GM12864 (cell line): ENCODE results near the gene EZR.
"Not testable (repeated sequence)": the region's sequence is repeated elsewhere in the genome, so short reads cannot be mapped to it uniquely, and the experiment has no call there.

Experiments
- DNase-seq: peaks from one replicate; pipeline ENCODE4 v3.0.0-alpha.2; 2011; ENCODE audit warnings: low read depth
- H3K4me3 ChIP-seq: 2 replicates; pipeline ENCODE4 v1.5.1; 2011; ENCODE audit warnings: mild to moderate bottlenecking, low read depth, low read length, control low read depth
- TF ChIP-seq, protein P1 (sequence below): IDR thresholded peaks from 2 replicates; pipeline ENCODE4 v1.5.1; 2011; ENCODE audit warnings: low read depth, mild to moderate bottlenecking, moderate library complexity, low read length, control low read depth, inconsistent platforms; ENCODE audit errors: missing control alignments

The EZR gene

DNA sequence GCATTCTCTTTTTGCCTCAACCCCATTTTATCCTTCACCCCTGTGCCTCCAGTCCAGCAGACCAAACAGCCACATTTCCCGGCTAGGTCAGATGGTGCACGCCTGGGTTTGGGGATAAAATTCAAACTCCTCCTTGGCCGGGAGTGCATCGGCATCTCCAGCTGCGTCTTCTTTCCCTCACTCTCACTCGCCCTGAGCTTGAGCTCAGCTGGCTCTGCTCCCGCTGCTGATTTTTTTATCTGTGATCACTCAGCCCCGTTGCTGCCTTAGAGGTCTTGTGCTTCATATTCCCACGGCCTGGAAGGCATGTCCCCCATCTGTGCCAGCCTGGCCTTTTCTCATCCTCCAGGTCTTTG lies 6.8 kb upstream of the EZR start:
- TF ChIP-seq, protein P1, sequence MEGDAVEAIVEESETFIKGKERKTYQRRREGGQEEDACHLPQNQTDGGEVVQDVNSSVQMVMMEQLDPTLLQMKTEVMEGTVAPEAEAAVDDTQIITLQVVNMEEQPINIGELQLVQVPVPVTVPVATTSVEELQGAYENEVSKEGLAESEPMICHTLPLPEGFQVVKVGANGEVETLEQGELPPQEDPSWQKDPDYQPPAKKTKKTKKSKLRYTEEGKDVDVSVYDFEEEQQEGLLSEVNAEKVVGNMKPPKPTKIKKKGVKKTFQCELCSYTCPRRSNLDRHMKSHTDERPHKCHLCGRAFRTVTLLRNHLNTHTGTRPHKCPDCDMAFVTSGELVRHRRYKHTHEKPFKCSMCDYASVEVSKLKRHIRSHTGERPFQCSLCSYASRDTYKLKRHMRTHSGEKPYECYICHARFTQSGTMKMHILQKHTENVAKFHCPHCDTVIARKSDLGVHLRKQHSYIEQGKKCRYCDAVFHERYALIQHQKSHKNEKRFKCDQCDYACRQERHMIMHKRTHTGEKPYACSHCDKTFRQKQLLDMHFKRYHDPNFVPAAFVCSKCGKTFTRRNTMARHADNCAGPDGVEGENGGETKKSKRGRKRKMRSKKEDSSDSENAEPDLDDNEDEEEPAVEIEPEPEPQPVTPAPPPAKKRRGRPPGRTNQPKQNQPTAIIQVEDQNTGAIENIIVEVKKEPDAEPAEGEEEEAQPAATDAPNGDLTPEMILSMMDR, result no peak

DNA sequence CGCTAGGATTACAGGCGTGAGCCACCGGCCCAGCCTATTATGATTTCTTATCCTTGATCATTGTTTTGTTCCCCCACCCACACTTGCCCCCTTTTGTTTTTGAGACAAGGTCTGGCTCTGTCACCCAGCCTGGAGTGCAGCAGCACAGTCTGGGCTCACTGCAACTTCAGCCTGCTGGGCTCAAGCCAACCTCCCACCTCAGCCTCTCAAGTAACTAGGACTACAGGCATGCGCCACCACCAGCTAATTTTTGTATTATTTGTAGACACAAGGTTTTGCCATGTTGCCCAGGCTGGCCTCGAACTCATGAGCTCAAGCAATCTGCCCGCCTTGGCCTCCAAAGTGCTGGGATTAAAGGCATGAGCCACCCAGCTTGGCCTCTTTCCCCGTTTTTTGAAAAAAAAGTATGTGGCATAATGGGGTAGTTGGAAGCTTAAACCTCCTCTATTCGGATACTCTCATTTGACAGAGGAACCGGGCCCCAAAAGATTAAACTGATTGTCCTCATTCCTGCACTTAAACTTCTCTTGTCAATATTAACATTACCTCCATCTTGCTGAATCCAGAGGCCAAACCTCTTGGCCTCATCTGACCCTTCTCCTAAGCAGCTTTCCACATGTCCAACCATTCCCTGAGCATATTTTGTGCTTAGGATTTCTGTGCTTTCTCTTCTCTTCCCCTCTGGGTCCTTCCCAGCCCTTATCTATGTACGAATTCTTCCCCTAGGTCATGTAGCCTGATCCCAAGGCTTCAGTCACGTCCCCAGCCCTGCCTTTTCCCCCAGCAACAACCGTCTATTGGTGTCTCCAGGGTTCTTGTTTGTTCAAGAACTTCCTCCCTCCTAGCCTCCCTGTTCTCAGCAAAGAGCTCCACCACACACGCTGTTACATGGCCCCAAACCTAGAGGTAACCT lies 6.1 kb upstream of the EZR start:
- TF ChIP-seq, protein P1, result no peak
- DNase-seq, result no peak

More for the DNA sequence above, 6.8 kb upstream of the EZR start:
- H3K4me3 ChIP-seq, result no peak overlapping the region
- no peak for DNase-seq

DNA sequence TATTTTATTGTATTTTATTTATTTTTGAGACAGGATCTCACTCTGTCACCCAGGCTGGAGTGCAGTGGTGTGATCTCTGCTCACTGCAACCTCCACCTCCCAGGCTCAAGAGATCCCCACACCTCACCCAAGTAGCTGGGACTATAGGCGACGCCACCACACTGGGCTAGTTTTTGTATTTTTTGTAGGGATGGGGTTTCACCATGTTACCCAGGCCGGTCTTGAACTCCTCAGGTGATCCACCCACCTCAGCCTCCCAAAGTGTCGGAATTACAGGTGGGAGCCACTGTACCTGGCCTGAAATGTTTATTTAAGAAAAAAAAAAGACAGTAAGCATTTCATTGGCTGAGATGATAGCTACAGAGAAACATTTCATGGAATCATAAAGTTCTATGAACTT lies 4.4 kb upstream of the EZR start:
- not testable (repeated sequence) for DNase-seq, H3K4me3 ChIP-seq

More for the DNA sequence above, 6.1 kb upstream of the EZR start:
- no peak overlapping the region for H3K4me3 ChIP-seq

DNA sequence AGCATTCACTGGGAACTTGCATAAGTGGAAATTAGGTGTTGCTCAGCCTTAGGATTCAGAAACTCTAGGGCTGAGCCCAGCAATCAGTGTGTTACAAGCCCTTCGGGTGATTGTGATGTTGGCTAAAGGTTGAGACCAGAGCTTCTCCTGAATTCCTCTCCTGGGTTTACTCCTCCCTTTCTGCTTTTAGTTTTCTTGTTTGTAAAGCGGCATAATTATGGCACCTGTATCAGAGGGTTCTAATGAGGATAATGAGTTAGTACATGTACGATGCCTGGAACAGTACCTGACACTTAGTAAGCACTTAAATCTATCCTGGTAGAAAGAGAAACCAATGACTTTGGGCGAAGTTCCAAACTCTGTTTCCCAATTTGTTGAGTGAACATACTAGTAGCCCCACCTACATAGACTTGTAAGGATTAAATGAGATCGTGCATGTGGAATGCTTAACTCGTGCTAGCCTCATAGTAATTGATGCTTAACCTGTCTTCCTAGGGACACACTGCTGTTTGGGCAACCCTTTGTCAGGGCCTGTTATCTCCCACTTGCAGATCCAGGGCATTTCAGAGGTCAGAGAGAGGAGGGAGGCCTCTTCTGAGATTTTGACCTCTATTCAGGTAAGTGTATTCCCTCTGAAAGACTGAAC lies 932 bp upstream of the EZR start:
- TF ChIP-seq, protein P1, result no peak
- DNase-seq, result no peak

DNA sequence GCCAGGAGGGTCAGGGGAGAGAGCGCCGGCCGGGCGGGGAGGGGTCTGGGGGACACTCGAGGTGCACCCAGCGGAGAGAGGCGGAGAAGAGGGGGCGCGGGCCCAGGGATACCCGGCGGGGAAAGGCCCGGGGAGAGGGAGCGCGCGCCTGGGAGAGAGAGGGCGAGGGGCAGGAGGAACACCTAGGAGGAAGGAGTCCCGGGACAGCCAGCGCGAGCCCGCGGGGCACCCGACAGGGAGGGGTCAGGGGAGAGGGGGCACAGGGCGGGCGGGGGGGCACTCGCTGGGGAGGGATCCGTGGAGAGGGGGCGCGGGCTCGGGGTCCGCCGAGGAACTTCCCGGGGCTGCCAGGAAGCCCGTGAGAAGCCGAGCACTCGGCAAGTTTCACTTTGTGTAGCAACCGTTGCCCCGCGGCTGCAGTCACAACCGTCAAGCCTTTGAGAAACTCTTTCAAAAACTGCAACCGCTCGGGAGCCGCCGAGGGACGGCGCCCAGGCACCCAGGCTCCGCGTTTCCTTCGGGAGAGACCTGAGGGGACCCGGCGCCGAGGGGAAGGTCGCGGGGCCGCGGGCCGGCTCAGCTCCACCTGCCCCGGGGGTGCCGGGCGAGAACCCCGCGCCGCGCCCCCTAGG lies 471 bp downstream of the EZR start:
- H3K4me3 ChIP-seq, result peak overlapping the region; percentile 64
- no peak for DNase-seq
- TF ChIP-seq, protein P1, result no peak

More for the DNA sequence above, 932 bp upstream of the EZR start:
- H3K4me3 ChIP-seq, result no peak overlapping the region

DNA sequence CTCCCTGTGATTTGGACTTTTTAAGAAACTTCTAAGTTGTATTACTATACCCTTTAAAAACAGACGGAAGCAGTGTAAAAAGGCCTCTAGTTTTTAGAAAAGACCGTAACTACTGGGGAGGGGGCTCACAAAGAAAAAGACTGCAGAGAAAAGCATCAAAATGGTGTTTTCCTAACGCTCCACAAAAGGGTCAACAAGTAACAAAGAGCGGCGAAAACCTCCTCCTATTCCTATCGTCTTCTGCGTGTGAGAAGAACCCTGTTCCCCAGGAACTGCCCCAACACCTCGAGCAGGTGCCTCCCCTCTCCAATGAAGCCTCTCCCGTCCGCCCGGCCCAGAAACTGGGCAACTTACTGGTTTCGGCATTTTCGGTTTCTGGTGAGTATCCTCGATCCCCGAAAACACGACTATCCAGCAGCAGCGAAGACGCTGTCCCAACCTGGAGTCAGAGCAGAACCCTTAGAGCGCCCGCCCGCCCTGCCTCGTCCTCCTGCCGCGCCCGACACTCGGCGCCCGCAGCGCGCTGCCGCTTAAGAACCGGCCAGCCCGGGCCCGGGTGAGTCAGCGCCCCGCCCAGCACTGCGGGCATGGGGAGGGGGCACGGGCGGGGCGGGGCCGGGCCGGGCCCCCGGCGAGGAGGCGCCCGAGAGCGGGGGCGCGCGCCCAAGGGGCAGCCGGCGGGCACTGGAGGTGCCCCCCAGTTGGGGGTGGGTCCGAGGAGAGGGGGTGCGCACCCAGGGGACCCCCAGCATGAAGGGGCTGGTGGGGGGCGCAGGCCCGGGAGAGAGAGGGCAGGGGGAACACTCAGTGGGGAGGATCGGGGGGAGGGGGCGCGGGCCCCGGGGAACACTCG lies 1.2 kb downstream of the EZR start:
- TF ChIP-seq, protein P1, result no peak
- H3K4me3 ChIP-seq, result peak overlapping the region; percentile 64
- DNase-seq, result no peak
